A673 (cell line): Measurements from ENCODE around the gene AHSG. TPM values are rescaled to one million over a fixed set of nuclear protein-coding genes. Genes with fewer than 3 reads are reported as not detected.

Experiments used
- BruUV-seq: library from RNA; stranded (reverse); fragments of 400-500 nt; replicated peaks from 2 replicates; lab custom pipeline; 2021; lab: Mats Ljungman, UMichigan
- CTCF ChIA-PET: fragments of 300-600 bp; sonication (Branson Sonifier 250); formaldehyde crosslinking; loops from one replicate; lab custom pipeline; 2022; ENCODE audit warnings: antibody characterized with exemption; lab: Charles Lee
- POLR2A ChIA-PET: fragments of 300-600 bp; sonication (Branson Sonifier 250); formaldehyde crosslinking; loops from one replicate; lab custom pipeline; 2022; ENCODE audit warnings: antibody characterized with exemption; ENCODE audit not compliant: low non-redundant PET; lab: Charles Lee
- DNase-seq: peaks from one replicate; pipeline ENCODE4 v3.0.0-alpha.2; 2015; ENCODE audit warnings: low spot score
- H3K27ac ChIP-seq: fragments of 200-600 bp; sonication (generic); 2 replicates; pipeline ENCODE4 v1.5.1; 2016; ENCODE audit warnings: mixed run types, low read depth, mild to moderate bottlenecking, mixed read lengths, antibody characterized with exemption, low read length; ENCODE audit not compliant: poor library complexity, severe bottlenecking
- H3K27me3 ChIP-seq: fragments of 200-600 bp; sonication (generic); replicated peaks from 2 replicates; pipeline ENCODE4 v1.6.1; 2017; ENCODE audit warnings: mixed run types, low read depth, mild to moderate bottlenecking, mixed read lengths, antibody characterized with exemption, low read length; ENCODE audit not compliant: insufficient read depth, poor library complexity
- H3K36me3 ChIP-seq: fragments of 200-600 bp; sonication (generic); 2 replicates; pipeline ENCODE4 v1.6.1; 2016; ENCODE audit warnings: mixed run types, mild to moderate bottlenecking, mixed read lengths, antibody characterized with exemption, low read length; ENCODE audit not compliant: insufficient read depth, poor library complexity, severe bottlenecking
- H3K4me1 ChIP-seq: fragments of 200-600 bp; sonication (generic); 2 replicates; pipeline ENCODE4 v1.6.1; 2017; ENCODE audit warnings: mixed run types, mild to moderate bottlenecking, mixed read lengths, antibody characterized with exemption, low read length; ENCODE audit not compliant: insufficient read depth, poor library complexity, severe bottlenecking
- H3K4me3 ChIP-seq: fragments of 200-600 bp; sonication (generic); 2 replicates; pipeline ENCODE4 v1.5.1; 2016; ENCODE audit warnings: low read depth, mixed run types, mild to moderate bottlenecking, mixed read lengths, low read length; ENCODE audit not compliant: poor library complexity, severe bottlenecking
- H3K9me3 ChIP-seq: fragments of 200-600 bp; sonication (generic); 2 replicates; pipeline ENCODE4 v1.6.1; 2016; ENCODE audit warnings: mixed run types, low read depth, mild to moderate bottlenecking, mixed read lengths, antibody characterized with exemption, low read length; ENCODE audit not compliant: poor library complexity, severe bottlenecking
- CTCF ChIP-seq: fragments of 300-800, 200-600 bp; sonication (generic); conservative IDR thresholded peaks from 2 replicates; pipeline ENCODE4 v1.5.1; 2017; ENCODE audit warnings: low read depth, mild to moderate bottlenecking, antibody characterized with exemption, low read length, moderate library complexity, mixed read lengths
- EZH2 ChIP-seq: fragments of 200-600 bp; sonication (generic); IDR thresholded peaks from 2 replicates; pipeline ENCODE4 v1.6.1; 2017; ENCODE audit warnings: borderline replicate concordance, low read depth, mild to moderate bottlenecking, mixed read lengths, antibody characterized with exemption, low read length; ENCODE audit not compliant: poor library complexity, severe bottlenecking
- intact Hi-C: fragments of 100-400 bp; cut with micrococcal nuclease; formaldehyde crosslinking; loops from one replicate; pipeline ENCODE4 v1.10.0; 2022; ENCODE audit not compliant: unreplicated experiment
- total RNA-seq: library from RNA; stranded (reverse); gene quantifications from 2 replicates; pipeline ENCODE4 v1.2.3, GENCODE V29; 2021

The AHSG gene
- total RNA-seq, 1 experiment from 2014 or later, result 4.9 TPM

- POLR2A ChIA-PET, result no interaction called here
- CTCF ChIA-PET, result interaction anchor here (1.3 to 1.5 kb wide), 2 partner anchors 10 to 76 kb away, joined by 9 to 12 read pairs; no protein-coding TSS in a partner anchor
- no TSS peak for BruUV-seq
Observed at GRCh38 chr3:186616299-186616617, 3.4 kb downstream of the AHSG start.

GRCh38 chr3:186617036-186617946 is 4.4 kb downstream of the AHSG start:
- Histone ChIP-seq H3K27ac (no peak overlapping the region), H3K4me3 (peak overlapping the region; percentile 34), H3K27me3 (no peaks in the 10 kb centered on the region), H3K36me3 (no peaks in the 10 kb centered on the region), H3K4me1 (peaks cover 35% of the 10 kb centered on the region), H3K9me3 (no peaks in the 10 kb centered on the region)
- DNase-seq, result peak; percentile 93
- BruUV-seq, result no TSS peak
- intact Hi-C loops, result loop anchor here (2.0 to 10.0 kb wide), 3 partner anchors 168 to 340 kb away; partner anchors contain the start of gene EIF4A2
- peak; percentile 99 for TF ChIP-seq CTCF
- no peak for TF ChIP-seq EZH2
- CTCF ChIA-PET, result interaction anchor here (0.6 to 1.5 kb wide), 7 partner anchors 9 to 738 kb away, joined by 4 to 12 read pairs (median 6); partner anchors contain the start of gene DNAJB11
- POLR2A ChIA-PET, result no interaction called here

More at GRCh38 chr3:186616299-186616617, 3.4 kb downstream of the AHSG start:
- Histone ChIP-seq H3K36me3 (no peaks in the 10 kb centered on the region), H3K27me3 (no peaks in the 10 kb centered on the region), H3K9me3 (no peaks in the 10 kb centered on the region), H3K4me1 (peaks cover 35% of the 10 kb centered on the region), H3K27ac (no peak overlapping the region), H3K4me3 (no peak overlapping the region)
- TF ChIP-seq CTCF (no peak), EZH2 (no peak)
- intact Hi-C loops, result loop anchor here (2.0 to 10.0 kb wide), 3 partner anchors 169 to 339 kb away; partner anchors contain the start of gene EIF4A2
- no peak for DNase-seq

DNA sequence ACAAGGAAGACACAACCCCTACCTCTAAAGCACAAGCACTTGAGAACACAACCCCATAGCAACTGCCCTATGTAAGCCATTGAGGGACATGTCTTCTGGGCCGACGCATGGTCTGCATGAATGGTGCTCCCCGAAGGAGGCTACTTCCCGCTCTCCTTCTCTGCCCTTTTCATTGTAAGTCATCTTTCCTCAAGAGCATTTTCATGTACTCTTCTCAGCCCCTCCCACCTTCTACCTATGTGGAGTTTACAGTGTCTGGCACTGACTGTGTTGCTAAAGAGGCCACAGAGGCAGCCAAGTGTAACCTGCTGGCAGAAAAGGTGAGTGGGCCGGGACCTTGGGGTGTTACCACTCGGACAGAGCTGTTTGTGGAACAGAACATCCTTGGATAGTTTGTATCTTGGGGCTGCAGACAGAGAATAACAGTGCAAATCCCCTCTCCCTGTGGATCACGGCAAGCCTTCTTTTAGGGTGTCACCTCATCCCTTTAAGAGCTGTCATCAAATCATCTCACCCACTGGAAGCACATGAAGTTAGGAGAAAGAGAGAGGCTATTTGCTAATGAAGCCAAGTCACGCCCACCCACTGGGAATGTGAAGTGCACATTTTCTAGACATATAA is 5.6 kb downstream of the AHSG start:
- no TSS peak for BruUV-seq
- H3K9me3 ChIP-seq, result no peaks in the 10 kb centered on the region
- POLR2A ChIA-PET, result no interaction called here

More for the DNA sequence above, 5.6 kb downstream of the AHSG start:
- no peaks in the 10 kb centered on the region for H3K36me3 ChIP-seq
- no peak for TF ChIP-seq EZH2
- H3K27me3 ChIP-seq, result no peaks in the 10 kb centered on the region
- CTCF ChIA-PET, result no interaction called here
- DNase-seq, result no peak
- intact Hi-C loops, result loop anchor here (5.0 to 10.0 kb wide), 2 partner anchors 166 to 341 kb away; partner anchors contain the start of gene EIF4A2
- H3K4me1 ChIP-seq, result peaks cover 25% of the 10 kb centered on the region
- H3K27ac ChIP-seq, result no peak overlapping the region
- no peak overlapping the region for H3K4me3 ChIP-seq
